Neural progenitor cell (in vitro differentiated cells): ENCODE results near the gene TOR4A. TPM values are rescaled to one million over a fixed set of nuclear protein-coding genes. Genes with fewer than 3 reads are reported as not detected.

Source experiments
- DNase-seq: peaks from one replicate; pipeline ENCODE4 v3.0.0-alpha.2; 2016; ENCODE audit warnings: low spot score
- H2AFZ ChIP-seq: fragments of 200-600 bp; sonication (generic); replicated peaks from 2 replicates; pipeline ENCODE4 v1.6.1; 2016; ENCODE audit warnings: antibody characterized with exemption
- H3F3A ChIP-seq: fragments of 200-600 bp; sonication (generic); 2 replicates; pipeline ENCODE4 v1.6.1; 2016; ENCODE audit warnings: antibody characterized with exemption, low read depth
- H3K27ac ChIP-seq: fragments of 200-600 bp; sonication (generic); 2 replicates; pipeline ENCODE4 v1.5.1; 2016; ENCODE audit warnings: mild to moderate bottlenecking
- H3K27me3 ChIP-seq: fragments of 200-600 bp; sonication (generic); 2 replicates; pipeline ENCODE4 v1.6.1; 2016; ENCODE audit warnings: mild to moderate bottlenecking, moderate library complexity
- H3K36me3 ChIP-seq: fragments of 200-600 bp; sonication (generic); 2 replicates; pipeline ENCODE4 v1.5.1; 2016
- H3K4me1 ChIP-seq: fragments of 200-600 bp; sonication (generic); 2 replicates; pipeline ENCODE4 v1.6.1; 2016; ENCODE audit warnings: mixed run types
- H3K4me2 ChIP-seq: fragments of 200-600 bp; sonication (generic); 2 replicates; pipeline ENCODE4 v1.6.1; 2016
- H3K4me3 ChIP-seq: fragments of 200-600 bp; sonication (generic); 2 replicates; pipeline ENCODE4 v1.5.1; 2016
- H3K79me2 ChIP-seq: fragments of 200-600 bp; sonication (generic); 2 replicates; pipeline ENCODE4 v1.6.1; 2016; ENCODE audit warnings: low read depth
- H3K9ac ChIP-seq: fragments of 200-600 bp; sonication (generic); 2 replicates; pipeline ENCODE4 v1.6.1; 2016
- H3K9me3 ChIP-seq: fragments of 200-600 bp; sonication (generic); 2 replicates; pipeline ENCODE4 v1.5.1; 2016; ENCODE audit warnings: low read depth
- H4K20me1 ChIP-seq: fragments of 200-600 bp; sonication (generic); 2 replicates; pipeline ENCODE4 v1.6.1; 2016; ENCODE audit warnings: low read depth
- H3K27ac Mint-ChIP-seq: 3 replicates; pipeline ENCODE4 v1.8.0; 2021; ENCODE audit warnings: mixed read lengths
- H3K27me3 Mint-ChIP-seq: 2 replicates; pipeline ENCODE4 v1.8.0; 2022; ENCODE audit warnings: low read depth, mild to moderate bottlenecking, inconsistent platforms, moderate library complexity, mixed read lengths; ENCODE audit not compliant: insufficient read depth
- H3K36me3 Mint-ChIP-seq: 3 replicates; pipeline ENCODE4 v1.8.0; 2021; ENCODE audit warnings: mixed read lengths
- H3K4me1 Mint-ChIP-seq: 3 replicates; pipeline ENCODE4 v1.8.0; 2021; ENCODE audit warnings: mixed read lengths
- H3K4me3 Mint-ChIP-seq: 3 replicates; pipeline ENCODE4 v1.8.0; 2021; ENCODE audit warnings: mild to moderate bottlenecking, moderate library complexity, mixed read lengths
- H3K9me3 Mint-ChIP-seq: 3 replicates; pipeline ENCODE4 v1.8.0; 2020; ENCODE audit warnings: mixed read lengths
- CTCF ChIP-seq: fragments of 200-600 bp; sonication (generic); IDR thresholded peaks from 2 replicates; pipeline ENCODE4 v1.5.1; 2017; ENCODE audit warnings: antibody characterized with exemption, mild to moderate bottlenecking
- EZH2 ChIP-seq: fragments of 200-600 bp; sonication (generic); IDR thresholded peaks from 2 replicates; pipeline ENCODE4 v1.6.1; 2017; ENCODE audit warnings: antibody characterized with exemption, mild to moderate bottlenecking, moderate library complexity
- EZH2phosphoT487 ChIP-seq: fragments of 200-600 bp; sonication (generic); IDR thresholded peaks from 2 replicates; pipeline ENCODE4 v1.6.1; 2017; ENCODE audit warnings: antibody characterized with exemption
- total RNA-seq: library from RNA; depleted of rRNA; stranded (reverse); fragments of >200 nt; gene quantifications from 2 replicates; pipeline ENCODE4 v1.2.3, GENCODE V29; 2015; ENCODE audit warnings: low replicate concordance

Gene TOR4A
- total RNA-seq, 1 donor from 2014 or later = 0.39 TPM

GRCh38 chr9:137323531-137324331 is 46.2 kb downstream of the TOR4A start:
- DNase-seq = no peak
- Mint-ChIP-seq H3K36me3 (peaks cover 5% of the 10 kb centered on the region), H3K27ac (no peak overlapping the region), H3K9me3 (peaks cover 10% of the 10 kb centered on the region), H3K4me3 (no peak overlapping the region), H3K4me1 (peaks cover 12% of the 10 kb centered on the region), H3K27me3 (peaks cover 3% of the 10 kb centered on the region)
- no peak overlapping the region for H3K9ac ChIP-seq
- no peak overlapping the region for H2AFZ ChIP-seq
- peaks cover 4% of the 10 kb centered on the region for H3K9me3 ChIP-seq
- no peaks in the 10 kb centered on the region for H3K27me3 ChIP-seq
- no peaks in the 10 kb centered on the region for H4K20me1 ChIP-seq
- peaks cover 12% of the 10 kb centered on the region for H3F3A ChIP-seq
- H3K27ac ChIP-seq = no peak overlapping the region
- H3K36me3 ChIP-seq = no peaks in the 10 kb centered on the region
- peaks cover 7% of the 10 kb centered on the region for H3K4me1 ChIP-seq
- no peaks in the 10 kb centered on the region for H3K79me2 ChIP-seq
- H3K4me3 ChIP-seq = no peak overlapping the region
- H3K4me2 ChIP-seq = no peak overlapping the region
- TF ChIP-seq CTCF (no peak), EZH2 (no peak), EZH2phosphoT487 (no peak)

GRCh38 chr9:137325124-137325523 is 47.6 kb downstream of the TOR4A start:
- Histone ChIP-seq H4K20me1 (no peaks in the 10 kb centered on the region), H3K4me2 (no peak overlapping the region), H3K4me1 (peaks cover 7% of the 10 kb centered on the region), H2AFZ (no peak overlapping the region), H3F3A (peaks cover 9% of the 10 kb centered on the region), H3K9me3 (peaks cover 4% of the 10 kb centered on the region), H3K79me2 (no peaks in the 10 kb centered on the region), H3K9ac (no peak overlapping the region), H3K27ac (no peak overlapping the region), H3K36me3 (no peaks in the 10 kb centered on the region), H3K27me3 (no peaks in the 10 kb centered on the region), H3K4me3 (no peak overlapping the region)
- peaks cover 11% of the 10 kb centered on the region for H3K9me3 Mint-ChIP-seq
- TF ChIP-seq EZH2phosphoT487 = no peak
- TF ChIP-seq EZH2 = no peak
- no peak for TF ChIP-seq CTCF
- H3K27ac Mint-ChIP-seq = no peak overlapping the region
- H3K4me1 Mint-ChIP-seq = peaks cover 8% of the 10 kb centered on the region
- H3K36me3 Mint-ChIP-seq = peaks cover 5% of the 10 kb centered on the region
- DNase-seq = no peak
- H3K27me3 Mint-ChIP-seq = peaks cover 3% of the 10 kb centered on the region
- no peak overlapping the region for H3K4me3 Mint-ChIP-seq

GRCh38 chr9:137325799-137326198 is 48.3 kb downstream of the TOR4A start:
- no peak for DNase-seq
- Mint-ChIP-seq H3K4me1 (peaks cover 5% of the 10 kb centered on the region), H3K9me3 (peaks cover 13% of the 10 kb centered on the region), H3K4me3 (no peak overlapping the region), H3K27ac (no peak overlapping the region), H3K36me3 (peaks cover 5% of the 10 kb centered on the region), H3K27me3 (peaks cover 3% of the 10 kb centered on the region)
- Histone ChIP-seq H2AFZ (no peak overlapping the region), H3K27me3 (no peaks in the 10 kb centered on the region), H3K36me3 (no peaks in the 10 kb centered on the region), H3K9me3 (peaks cover 4% of the 10 kb centered on the region), H3K4me1 (peaks cover 2% of the 10 kb centered on the region), H3K4me3 (no peak overlapping the region), H3F3A (peaks cover 10% of the 10 kb centered on the region), H3K9ac (no peak overlapping the region), H4K20me1 (no peaks in the 10 kb centered on the region), H3K27ac (no peak overlapping the region), H3K4me2 (no peak overlapping the region), H3K79me2 (no peaks in the 10 kb centered on the region)
- no peak for TF ChIP-seq CTCF
- TF ChIP-seq EZH2phosphoT487 = no peak
- no peak for TF ChIP-seq EZH2
